Lower leg skin (tissue), 3 donors: Measurements from ENCODE around the gene KCNQ2.

ENCODE experiments used
- POLR2A ChIP-seq, 2 donors: fragments of 450-650 bp; IDR thresholded peaks; one replicate each; pipeline ENCODE4 v1.6.1; 2016 to 2017; ENCODE audit warnings: antibody characterized with exemption in 2 of 2, mild to moderate bottlenecking in 1 of 2, moderate library complexity in 1 of 2
- TF ChIP-seq, protein P1 (sequence below), 3 donors: fragments of 450-650 bp; IDR thresholded peaks; one replicate each; pipeline ENCODE4 v1.5.1; 2016; ENCODE audit warnings: antibody characterized with exemption in 3 of 3, mild to moderate bottlenecking in 3 of 3, moderate library complexity in 2 of 3

DNA sequence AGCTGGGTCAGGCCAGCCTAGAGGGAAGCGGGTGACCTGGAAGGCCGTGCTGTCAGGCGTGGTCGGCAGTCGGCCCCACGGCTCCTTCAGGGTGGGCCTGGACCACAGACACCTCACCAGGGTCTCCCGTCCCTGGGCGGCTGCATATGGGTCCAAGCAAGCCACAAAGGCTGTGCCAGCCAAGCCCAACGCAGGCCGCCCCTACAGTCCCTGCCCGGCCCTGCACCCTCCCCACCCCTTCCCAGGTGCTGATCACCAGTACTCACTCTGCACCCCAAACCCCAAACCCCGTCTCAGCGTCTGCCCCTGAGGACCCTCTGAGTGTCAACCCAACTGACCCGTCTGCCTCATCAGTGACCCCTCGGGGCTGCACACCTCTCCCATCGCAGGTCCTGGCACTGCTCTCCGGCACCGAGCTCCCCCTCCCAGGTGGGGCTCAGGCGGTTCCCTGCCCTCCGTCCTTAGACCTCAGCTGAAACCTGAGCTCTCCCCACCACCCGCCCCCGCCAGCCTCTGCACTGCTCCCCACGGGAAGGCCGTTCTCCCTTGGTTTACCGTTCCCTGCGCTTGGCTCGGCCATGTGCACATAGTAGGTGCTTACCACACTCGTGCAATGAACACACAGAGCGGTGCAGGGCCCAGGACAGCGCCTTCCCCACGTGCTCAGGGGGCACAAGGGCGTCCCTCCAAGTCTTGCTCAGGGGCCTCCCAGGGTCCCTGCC, 46.7 kb upstream of the KCNQ2 start:
- TF ChIP-seq, protein P1, sequence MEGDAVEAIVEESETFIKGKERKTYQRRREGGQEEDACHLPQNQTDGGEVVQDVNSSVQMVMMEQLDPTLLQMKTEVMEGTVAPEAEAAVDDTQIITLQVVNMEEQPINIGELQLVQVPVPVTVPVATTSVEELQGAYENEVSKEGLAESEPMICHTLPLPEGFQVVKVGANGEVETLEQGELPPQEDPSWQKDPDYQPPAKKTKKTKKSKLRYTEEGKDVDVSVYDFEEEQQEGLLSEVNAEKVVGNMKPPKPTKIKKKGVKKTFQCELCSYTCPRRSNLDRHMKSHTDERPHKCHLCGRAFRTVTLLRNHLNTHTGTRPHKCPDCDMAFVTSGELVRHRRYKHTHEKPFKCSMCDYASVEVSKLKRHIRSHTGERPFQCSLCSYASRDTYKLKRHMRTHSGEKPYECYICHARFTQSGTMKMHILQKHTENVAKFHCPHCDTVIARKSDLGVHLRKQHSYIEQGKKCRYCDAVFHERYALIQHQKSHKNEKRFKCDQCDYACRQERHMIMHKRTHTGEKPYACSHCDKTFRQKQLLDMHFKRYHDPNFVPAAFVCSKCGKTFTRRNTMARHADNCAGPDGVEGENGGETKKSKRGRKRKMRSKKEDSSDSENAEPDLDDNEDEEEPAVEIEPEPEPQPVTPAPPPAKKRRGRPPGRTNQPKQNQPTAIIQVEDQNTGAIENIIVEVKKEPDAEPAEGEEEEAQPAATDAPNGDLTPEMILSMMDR (IDR thresholded peaks at IDR 0.05) = no peak
- TF ChIP-seq POLR2A (IDR thresholded peaks at IDR 0.05) = no peak
